Ovary (tissue), 9 donors: ENCODE measurements around the gene WDR6. TPM values are rescaled to one million over a fixed set of nuclear protein-coding genes. Genes with fewer than 3 reads are reported as not detected.

Experiments
- DNase-seq, 5 donors: peaks; one replicate each; pipeline ENCODE4 v3.0.0-alpha.2; 2019 to 2020
- H3K27ac ChIP-seq, 2 donors: fragments of 200-600 bp; one replicate each; pipeline versions ENCODE4 v1.5.1 to v1.8.0; 2019 to 2022
- H3K27me3 ChIP-seq: fragments of 200-600 bp; one replicate; pipeline ENCODE4 v1.8.0; 2022
- H3K36me3 ChIP-seq: fragments of 200-600 bp; sonication (generic); one replicate; pipeline ENCODE4 v1.5.1; 2019
- H3K4me1 ChIP-seq: one replicate; pipeline ENCODE4 v1.8.1; 2013; ENCODE audit warnings: mild to moderate bottlenecking, moderate library complexity; ENCODE audit not compliant: insufficient read depth
- H3K4me3 ChIP-seq: fragments of 200-600 bp; sonication (generic); one replicate; pipeline ENCODE4 v1.5.1; 2017
- H3K9me3 ChIP-seq, 2 donors: fragments of 200-600 bp in 1 of 2; sonication (generic) in 1 of 2; one replicate each; pipeline versions ENCODE4 v1.5.1 to v1.8.1; 2013 to 2019; ENCODE audit warnings: mild to moderate bottlenecking in 1 of 2, moderate library complexity in 1 of 2
- EP300 ChIP-seq: sonication (generic); formaldehyde crosslinking; IDR thresholded peaks from one replicate; pipeline ENCODE4 v1.6.1; 2017; ENCODE audit warnings: antibody characterized with exemption
- POLR2A ChIP-seq: fragments of 450-650 bp; IDR thresholded peaks from one replicate; pipeline ENCODE4 v1.6.1; 2017; ENCODE audit warnings: antibody characterized with exemption, mild to moderate bottlenecking, moderate library complexity
- WGBS, 3 donors: extraction: QIAGEN DNeasy Blood & Tissue Kit in 1 of 3; methylation state at CpG; one replicate each; pipeline versions ENCODE4 v1.1.5 to v1.1.7; 2013 to 2017; 5-methylcytosine and 5-hydroxymethylcytosine counted together
- intact Hi-C, 4 donors: fragments of 100-400 bp; cut with DNase I; formaldehyde crosslinking; loops; one replicate each; pipeline versions ENCODE4 v1.11.0 to v1.15.1; 2022 to 2023
- polyA plus RNA-seq, 2 donors: library from polyadenylated mRNA; stranded (reverse); fragments of 200-250 nt in 1 of 2; fragments of 350-450 nt in 1 of 2; fragmentation: Illumina TruSeq in 1 of 2; extraction: RNeasy Lipid Tissue Mini Kit (QIAGEN cat#74804) in 1 of 2; gene quantifications; one replicate each; pipeline ENCODE4 v1.2.3, GENCODE V29; 2013 to 2014
- total RNA-seq, 7 donors: library from RNA; depleted of rRNA in 2 of 7; stranded (reverse); fragments of >200 nt in 2 of 7; fragmentation: NEBNext Ultra II Directional in 3 of 7; extraction: Animal tissue kit (Norgen Biotek cat#: 25700) in 3 of 7; gene quantifications; one replicate each; pipeline versions ENCODE4 v1.1.0 to v1.2.4, GENCODE V29; 2016 to 2023
- TF ChIP-seq, protein P1 (sequence below), 3 donors: fragments of 450-650 bp in 2 of 3; fragments of 200-600 bp in 1 of 3; IDR thresholded peaks; one replicate each; pipeline versions ENCODE4 v1.5.1 to v1.8.0; 2016 to 2022; ENCODE audit warnings: antibody characterized with exemption in 3 of 3, mild to moderate bottlenecking in 1 of 3
- donor health status: DM: no; HTN: no; CAD: no; lungs with moderate emphysema.
- donor health status: DM: no; HTN: no; CAD: no.
- donor health status: Bipolar disorder and iron deficiency.
- donor health status: DM: yes; HTN: yes; CAD: no.
- donor health status: DM: no; HTN: no; CAD: no.
- donor health status: DM: yes; HTN: yes; CAD: no.

The WDR6 gene
- total and polyA plus RNA-seq, 9 donors, result 109 to 289 (median 196) TPM

- no peak for DNase-seq
- no peak overlapping the region for H3K27ac ChIP-seq
- no peak overlapping the region for H3K4me3 ChIP-seq
- 88 to 92% (median 91%) methylated on average over 10 of the region's 10 CpGs for WGBS, 3 donors
- no peaks in the 10 kb centered on the region for H3K36me3 ChIP-seq
- intact Hi-C loops, result no loop called here
- H3K27me3 ChIP-seq, result no peaks in the 10 kb centered on the region
- H3K4me1 ChIP-seq, result no peaks in the 10 kb centered on the region
- TF ChIP-seq, protein P1, sequence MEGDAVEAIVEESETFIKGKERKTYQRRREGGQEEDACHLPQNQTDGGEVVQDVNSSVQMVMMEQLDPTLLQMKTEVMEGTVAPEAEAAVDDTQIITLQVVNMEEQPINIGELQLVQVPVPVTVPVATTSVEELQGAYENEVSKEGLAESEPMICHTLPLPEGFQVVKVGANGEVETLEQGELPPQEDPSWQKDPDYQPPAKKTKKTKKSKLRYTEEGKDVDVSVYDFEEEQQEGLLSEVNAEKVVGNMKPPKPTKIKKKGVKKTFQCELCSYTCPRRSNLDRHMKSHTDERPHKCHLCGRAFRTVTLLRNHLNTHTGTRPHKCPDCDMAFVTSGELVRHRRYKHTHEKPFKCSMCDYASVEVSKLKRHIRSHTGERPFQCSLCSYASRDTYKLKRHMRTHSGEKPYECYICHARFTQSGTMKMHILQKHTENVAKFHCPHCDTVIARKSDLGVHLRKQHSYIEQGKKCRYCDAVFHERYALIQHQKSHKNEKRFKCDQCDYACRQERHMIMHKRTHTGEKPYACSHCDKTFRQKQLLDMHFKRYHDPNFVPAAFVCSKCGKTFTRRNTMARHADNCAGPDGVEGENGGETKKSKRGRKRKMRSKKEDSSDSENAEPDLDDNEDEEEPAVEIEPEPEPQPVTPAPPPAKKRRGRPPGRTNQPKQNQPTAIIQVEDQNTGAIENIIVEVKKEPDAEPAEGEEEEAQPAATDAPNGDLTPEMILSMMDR (IDR thresholded peaks at IDR 0.05), result no peak
- TF ChIP-seq EP300 (no peak), POLR2A (no peak)
- no peaks in the 10 kb centered on the region for H3K9me3 ChIP-seq
Measured at GRCh38 chr3:48974076-48974864, 32.9 kb upstream of the WDR6 start.

DNA sequence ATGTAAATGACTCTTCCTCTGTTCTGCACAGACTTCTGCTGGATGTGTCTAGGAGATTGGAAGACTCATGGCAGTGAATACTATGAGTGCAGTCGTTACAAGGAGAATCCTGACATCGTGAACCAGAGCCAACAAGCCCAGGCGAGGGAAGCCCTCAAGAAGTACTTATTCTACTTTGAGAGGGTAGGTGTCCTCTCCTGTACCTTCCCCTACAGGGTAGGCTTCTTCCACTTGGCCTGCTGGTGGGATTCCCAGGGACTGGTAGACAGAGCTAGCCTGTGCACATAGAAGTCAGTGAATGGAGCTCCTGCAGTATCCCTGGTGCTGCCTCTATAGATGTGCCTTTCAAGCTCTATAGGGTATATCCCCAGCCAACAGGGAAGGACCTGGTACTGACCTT lies 27.7 kb upstream of the WDR6 start:
- no peaks in the 10 kb centered on the region for H3K4me1 ChIP-seq
- H3K4me3 ChIP-seq, result no peak overlapping the region
- intact Hi-C loops, result no loop called here
- WGBS, 3 donors, result 87 to 94% (median 92%) methylated on average over 3 of the region's 3 CpGs
- DNase-seq, result no peak
- H3K27ac ChIP-seq, result no peak overlapping the region
- no peaks in the 10 kb centered on the region for H3K36me3 ChIP-seq
- H3K9me3 ChIP-seq, result no peaks in the 10 kb centered on the region
- TF ChIP-seq EP300 (no peak), POLR2A (no peak)
- TF ChIP-seq, protein P1 (IDR thresholded peaks at IDR 0.05), result no peak
- H3K27me3 ChIP-seq, result no peaks in the 10 kb centered on the region

- Histone ChIP-seq H3K9me3 (no peaks in the 10 kb centered on the region), H3K27ac (no peak overlapping the region), H3K4me3 (no peak overlapping the region), H3K27me3 (no peaks in the 10 kb centered on the region), H3K4me1 (no peaks in the 10 kb centered on the region), H3K36me3 (no peaks in the 10 kb centered on the region)
- no peak for TF ChIP-seq EP300
- no peak for TF ChIP-seq POLR2A
- TF ChIP-seq, protein P1 (IDR thresholded peaks at IDR 0.05), result no peak
- no peak for DNase-seq
- intact Hi-C loops, result loop anchor here in 1 of 4 donors (10.0 kb wide), 1 partner anchor 115 kb away; the partner anchor contains the start of gene QRICH1
- WGBS, 3 donors, result 90 to 96% (median 92%) methylated on average over 4 of the region's 4 CpGs
Measured at GRCh38 chr3:48980295-48980694, 26.9 kb upstream of the WDR6 start.

DNA sequence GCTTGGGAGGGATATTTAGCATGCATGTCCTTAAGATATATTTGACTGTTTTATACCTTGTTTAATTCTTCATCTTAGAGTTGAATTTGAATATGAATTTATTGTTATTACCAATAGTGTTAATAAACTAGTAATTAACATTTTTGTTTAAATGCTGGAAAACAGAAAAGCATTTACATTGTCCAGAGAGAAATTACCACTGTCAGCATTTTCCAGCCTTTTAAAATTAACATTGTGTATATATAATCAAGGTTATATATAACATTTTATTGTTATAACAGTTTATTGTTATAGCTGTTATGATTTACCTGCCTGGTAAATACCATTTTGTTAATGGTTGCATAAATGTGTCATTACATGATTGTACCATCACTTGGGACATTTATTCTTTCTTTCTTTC lies 25.2 kb upstream of the WDR6 start:
- intact Hi-C loops, result loop anchor here in 1 of 4 donors (10.0 kb wide), 1 partner anchor 113 kb away; the partner anchor contains the start of gene QRICH1
- H3K36me3 ChIP-seq, result no peaks in the 10 kb centered on the region

More for the DNA sequence above, 25.2 kb upstream of the WDR6 start:
- TF ChIP-seq POLR2A (no peak), EP300 (no peak)
- TF ChIP-seq, protein P1 (IDR thresholded peaks at IDR 0.05), result no peak
- H3K4me3 ChIP-seq, result no peak overlapping the region
- no peaks in the 10 kb centered on the region for H3K27me3 ChIP-seq
- no peak overlapping the region for H3K27ac ChIP-seq
- DNase-seq, result no peak
- no peaks in the 10 kb centered on the region for H3K9me3 ChIP-seq
- no peaks in the 10 kb centered on the region for H3K4me1 ChIP-seq
